ENCODE measurements around the gene BCAM.

Gene BCAM, protein sequence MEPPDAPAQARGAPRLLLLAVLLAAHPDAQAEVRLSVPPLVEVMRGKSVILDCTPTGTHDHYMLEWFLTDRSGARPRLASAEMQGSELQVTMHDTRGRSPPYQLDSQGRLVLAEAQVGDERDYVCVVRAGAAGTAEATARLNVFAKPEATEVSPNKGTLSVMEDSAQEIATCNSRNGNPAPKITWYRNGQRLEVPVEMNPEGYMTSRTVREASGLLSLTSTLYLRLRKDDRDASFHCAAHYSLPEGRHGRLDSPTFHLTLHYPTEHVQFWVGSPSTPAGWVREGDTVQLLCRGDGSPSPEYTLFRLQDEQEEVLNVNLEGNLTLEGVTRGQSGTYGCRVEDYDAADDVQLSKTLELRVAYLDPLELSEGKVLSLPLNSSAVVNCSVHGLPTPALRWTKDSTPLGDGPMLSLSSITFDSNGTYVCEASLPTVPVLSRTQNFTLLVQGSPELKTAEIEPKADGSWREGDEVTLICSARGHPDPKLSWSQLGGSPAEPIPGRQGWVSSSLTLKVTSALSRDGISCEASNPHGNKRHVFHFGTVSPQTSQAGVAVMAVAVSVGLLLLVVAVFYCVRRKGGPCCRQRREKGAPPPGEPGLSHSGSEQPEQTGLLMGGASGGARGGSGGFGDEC

DNA sequence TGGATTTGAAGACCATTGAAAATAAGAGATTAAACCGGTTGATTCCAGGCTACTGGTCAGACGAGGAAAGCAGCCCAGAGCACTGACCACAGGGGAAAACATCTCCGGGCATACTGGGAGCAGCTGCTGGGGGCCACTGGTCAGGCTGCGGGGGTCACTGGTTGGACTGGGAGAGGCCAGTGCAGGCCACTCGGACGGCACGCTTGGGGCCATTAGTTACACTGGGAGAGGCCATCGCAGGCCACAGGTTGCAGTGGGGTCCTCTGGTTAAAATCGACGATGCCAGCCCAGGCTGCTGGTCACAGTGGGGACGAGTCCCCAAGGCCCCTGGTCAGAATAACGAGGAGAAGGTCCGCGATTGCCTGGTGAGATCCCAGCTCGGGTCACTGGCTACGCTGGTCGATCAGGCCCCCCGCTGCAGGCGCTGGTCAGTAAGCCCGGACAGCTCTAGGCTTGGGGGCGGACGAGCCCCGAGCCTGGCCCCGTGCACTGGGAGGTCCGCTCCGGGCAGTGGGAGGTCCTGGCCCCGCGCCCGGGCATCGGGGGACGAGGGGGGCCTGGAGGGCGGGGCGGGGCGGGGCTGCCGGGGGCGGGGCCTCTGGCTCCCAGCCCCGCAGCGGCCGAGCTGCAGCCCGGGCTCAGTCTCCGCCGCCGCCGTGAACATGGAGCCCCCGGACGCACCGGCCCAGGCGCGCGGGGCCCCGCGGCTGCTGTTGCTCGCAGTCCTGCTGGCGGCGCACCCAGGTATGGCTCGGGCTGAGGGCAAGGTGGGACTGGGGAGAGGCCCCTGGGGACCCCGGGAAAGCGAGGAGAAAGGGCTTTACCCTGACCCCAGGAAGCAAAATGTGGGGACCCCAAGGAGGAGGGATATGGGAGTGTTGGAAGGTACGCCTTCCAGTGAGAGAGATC is at the start of gene BCAM:
Gene BCAM (plus strand): TSS at position 641 of the 909 bp plus-strand sequence. CDS start 22 bp downstream, at position 663.
- intact Hi-C loops (cut with DNase I; ENCODE audit: low total_unique reads) = no loop called here
- H3K27ac ChIP-seq = peak within 1 kb of the TSS; percentile 82 to 87
- H3K9me3 ChIP-seq = no peaks in the 10 kb centered on the region
- peak within 1 kb of the TSS; percentile 72 to 87 for H3K4me3 ChIP-seq
- peak; percentile 67 to 89 for DNase-seq
- TF ChIP-seq, protein P1, sequence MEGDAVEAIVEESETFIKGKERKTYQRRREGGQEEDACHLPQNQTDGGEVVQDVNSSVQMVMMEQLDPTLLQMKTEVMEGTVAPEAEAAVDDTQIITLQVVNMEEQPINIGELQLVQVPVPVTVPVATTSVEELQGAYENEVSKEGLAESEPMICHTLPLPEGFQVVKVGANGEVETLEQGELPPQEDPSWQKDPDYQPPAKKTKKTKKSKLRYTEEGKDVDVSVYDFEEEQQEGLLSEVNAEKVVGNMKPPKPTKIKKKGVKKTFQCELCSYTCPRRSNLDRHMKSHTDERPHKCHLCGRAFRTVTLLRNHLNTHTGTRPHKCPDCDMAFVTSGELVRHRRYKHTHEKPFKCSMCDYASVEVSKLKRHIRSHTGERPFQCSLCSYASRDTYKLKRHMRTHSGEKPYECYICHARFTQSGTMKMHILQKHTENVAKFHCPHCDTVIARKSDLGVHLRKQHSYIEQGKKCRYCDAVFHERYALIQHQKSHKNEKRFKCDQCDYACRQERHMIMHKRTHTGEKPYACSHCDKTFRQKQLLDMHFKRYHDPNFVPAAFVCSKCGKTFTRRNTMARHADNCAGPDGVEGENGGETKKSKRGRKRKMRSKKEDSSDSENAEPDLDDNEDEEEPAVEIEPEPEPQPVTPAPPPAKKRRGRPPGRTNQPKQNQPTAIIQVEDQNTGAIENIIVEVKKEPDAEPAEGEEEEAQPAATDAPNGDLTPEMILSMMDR (IDR thresholded peaks at IDR 0.05) = no peak
- peaks cover 17 to 27% (median 20%) of the 10 kb centered on the region in 3 donors for H3K36me3 ChIP-seq
- H3K4me1 ChIP-seq = peaks cover 0 to 57% (median 46%) of the 10 kb centered on the region in 4 donors
- no peaks in the 10 kb centered on the region for H3K27me3 ChIP-seq

GRCh38 chr19:44762038-44762437 is 46.9 kb upstream of the BCAM start:
- H3K9me3 ChIP-seq = no peaks in the 10 kb centered on the region
- intact Hi-C loops (cut with DNase I; ENCODE audit: low total_unique reads) = no loop called here
- no peak for DNase-seq

DNA sequence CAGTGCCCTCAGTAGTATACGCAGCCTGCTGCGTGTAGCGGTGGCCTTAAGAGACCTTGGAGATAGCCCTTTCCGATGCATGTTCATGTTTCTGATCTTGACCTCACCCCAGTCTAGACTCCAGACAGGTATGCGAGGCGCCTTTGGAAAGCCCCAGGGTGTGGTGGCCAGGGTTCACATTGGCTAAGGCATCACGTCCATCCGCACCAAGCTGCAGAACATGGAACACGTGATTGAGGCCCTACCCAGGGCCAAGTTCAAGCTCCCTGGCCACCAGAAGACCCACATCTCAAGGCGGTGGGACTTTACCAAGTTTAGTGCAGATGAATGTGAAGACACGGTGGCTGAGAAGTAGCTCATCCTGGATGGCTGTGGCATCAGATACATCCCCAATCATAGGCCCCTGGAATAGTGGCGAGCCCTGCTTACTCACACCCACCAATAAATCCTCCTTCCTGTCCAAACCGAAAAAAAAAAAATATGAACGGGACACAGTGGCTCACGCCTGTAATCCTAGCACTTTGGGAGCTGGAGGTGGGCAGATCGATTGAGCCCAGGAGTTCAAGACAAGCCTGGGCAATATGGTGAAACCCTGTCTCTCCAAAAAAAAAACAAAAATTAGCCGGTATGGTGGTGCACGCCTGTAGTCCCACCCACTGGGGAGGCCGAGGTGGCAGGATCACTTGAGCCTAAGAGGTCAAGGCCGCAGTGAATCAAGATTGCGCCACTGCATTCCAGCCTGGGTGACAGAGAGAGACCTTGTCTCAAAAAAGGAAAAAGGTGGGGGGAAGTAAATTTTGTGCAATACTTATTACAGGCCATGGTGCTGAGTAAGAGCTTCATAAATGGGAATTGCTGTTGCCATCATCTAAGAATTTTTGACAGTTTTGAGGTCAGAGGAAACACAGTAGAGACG is 43.6 kb upstream of the BCAM start:
- TF ChIP-seq, protein P1 (IDR thresholded peaks at IDR 0.05) = no peak
- intact Hi-C loops (cut with DNase I; ENCODE audit: low total_unique reads) = no loop called here
- DNase-seq = no peak
- Histone ChIP-seq H3K4me3 (no peak overlapping the region), H3K27me3 (no peaks in the 10 kb centered on the region), H3K4me1 (no peaks in the 10 kb centered on the region), H3K27ac (no peak overlapping the region), H3K36me3 (peaks cover 0 to 10% (median 7%) of the 10 kb centered on the region in 3 donors), H3K9me3 (no peaks in the 10 kb centered on the region)

More at GRCh38 chr19:44762038-44762437, 46.9 kb upstream of the BCAM start:
- Histone ChIP-seq H3K27ac (no peak overlapping the region), H3K4me3 (no peak overlapping the region), H3K4me1 (peaks cover 4 to 18% (median 10%) of the 10 kb centered on the region in 4 donors), H3K27me3 (no peaks in the 10 kb centered on the region), H3K36me3 (peaks cover 6 to 42% (median 23%) of the 10 kb centered on the region in 3 donors)
- TF ChIP-seq, protein P1 (IDR thresholded peaks at IDR 0.05) = no peak

GRCh38 chr19:44765949-44766335 is 43.0 kb upstream of the BCAM start:
- Histone ChIP-seq H3K36me3 (peaks cover 0 to 3% (median under 1%) of the 10 kb centered on the region in 3 donors), H3K9me3 (no peaks in the 10 kb centered on the region), H3K4me3 (no peak overlapping the region), H3K27me3 (no peaks in the 10 kb centered on the region), H3K27ac (no peak overlapping the region), H3K4me1 (peaks cover 0 to 3% (median 0%) of the 10 kb centered on the region in 4 donors)
- TF ChIP-seq, protein P1 (IDR thresholded peaks at IDR 0.05) = no peak
- DNase-seq = no peak
- intact Hi-C loops (cut with DNase I; ENCODE audit: low total_unique reads) = no loop called here
